Activated CD4-positive, alpha-beta T cell treated with anti-CD3 and anti-CD28 coated beads, Interleukin-2, Interleukin-6, amounts not matched to agents 100 ng/mL and 50 ng/mL, durations not matched to agents 16 hours and 8 hours (primary cell): Measurements from ENCODE around the gene CCDC33.

Source experiments
- DNase-seq: peaks from one replicate; pipeline ENCODE4 v3.0.0-alpha.2; 2020

Gene CCDC33

DNA sequence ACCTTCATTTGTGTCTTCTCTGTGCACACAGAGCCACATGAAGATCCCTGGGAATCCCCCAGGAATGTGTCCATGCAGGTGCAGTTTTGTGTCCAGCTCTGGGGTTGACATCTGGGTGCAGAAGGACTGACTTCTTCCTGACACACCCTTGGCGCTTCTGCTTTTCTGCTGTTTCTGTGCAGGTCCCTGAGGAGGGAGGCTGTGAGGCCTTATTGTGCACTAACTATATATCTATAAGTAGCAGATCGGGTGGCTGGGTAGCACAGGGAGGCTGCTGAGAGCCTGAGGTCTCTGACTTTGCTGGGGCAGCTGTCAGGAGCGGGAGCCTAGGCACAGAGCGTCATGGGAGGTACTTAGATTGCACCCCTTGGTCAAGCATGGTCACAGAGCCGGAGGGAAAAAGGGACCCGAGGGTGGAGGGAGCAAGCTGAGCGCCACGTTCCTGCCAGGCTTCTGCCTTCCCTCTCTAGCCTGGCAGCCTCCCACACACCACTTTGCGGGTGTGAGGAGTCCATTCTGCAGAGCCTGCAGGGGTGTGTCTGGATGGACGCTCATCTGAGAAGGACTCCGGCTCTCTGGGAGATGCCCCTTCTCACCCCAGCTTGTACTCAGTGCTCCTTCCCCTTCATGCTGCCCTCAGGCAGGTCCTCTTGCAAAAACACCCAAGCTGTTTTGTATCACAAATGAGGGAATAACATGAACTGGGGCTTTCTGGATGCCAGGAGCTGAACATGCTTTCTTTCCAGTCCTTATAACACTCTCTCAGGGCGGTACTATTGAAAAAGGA lies 23.9 kb downstream of the CCDC33 start:
- no peak for DNase-seq

DNA sequence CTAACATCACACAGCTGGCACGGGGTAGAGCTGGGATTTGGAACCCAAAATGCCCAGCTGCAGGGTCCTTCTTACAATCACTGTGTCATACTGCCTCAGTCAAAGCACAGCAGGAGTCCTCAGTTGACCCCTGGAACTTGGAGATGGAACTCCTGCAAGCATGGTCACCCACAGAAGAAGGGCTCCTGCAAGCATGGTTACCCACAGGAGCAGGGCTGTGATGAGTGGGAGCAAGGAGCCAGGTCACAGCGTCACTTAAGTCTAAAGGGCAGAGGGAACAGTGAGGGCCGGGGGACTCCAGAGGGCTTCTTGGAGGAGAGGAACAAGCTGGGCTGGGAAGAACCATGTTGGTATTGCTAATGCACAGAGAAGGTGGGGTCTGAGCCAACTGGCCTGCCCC lies 24.9 kb downstream of the CCDC33 start:
- DNase-seq, result no peak

DNA sequence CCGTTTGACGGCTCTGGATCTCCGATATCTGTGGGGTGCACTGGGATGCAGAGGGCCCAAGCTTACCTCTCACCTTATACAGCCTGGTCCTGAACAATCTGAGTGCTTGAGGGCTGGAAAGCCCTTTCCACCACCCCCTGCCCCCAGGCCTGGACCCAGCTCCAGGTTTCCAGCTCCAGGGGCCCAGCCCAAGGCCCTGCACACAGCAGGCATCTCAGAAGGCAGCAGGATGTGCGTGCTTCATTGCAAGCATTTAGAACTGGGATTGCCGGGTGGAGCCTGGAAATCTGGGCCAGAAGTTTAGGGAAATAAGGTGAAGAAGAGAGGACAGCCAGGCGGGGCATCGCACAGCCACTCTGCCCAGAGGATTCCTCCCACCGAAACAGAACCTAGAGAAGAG lies 25.6 kb downstream of the CCDC33 start:
- DNase-seq, result no peak

DNA sequence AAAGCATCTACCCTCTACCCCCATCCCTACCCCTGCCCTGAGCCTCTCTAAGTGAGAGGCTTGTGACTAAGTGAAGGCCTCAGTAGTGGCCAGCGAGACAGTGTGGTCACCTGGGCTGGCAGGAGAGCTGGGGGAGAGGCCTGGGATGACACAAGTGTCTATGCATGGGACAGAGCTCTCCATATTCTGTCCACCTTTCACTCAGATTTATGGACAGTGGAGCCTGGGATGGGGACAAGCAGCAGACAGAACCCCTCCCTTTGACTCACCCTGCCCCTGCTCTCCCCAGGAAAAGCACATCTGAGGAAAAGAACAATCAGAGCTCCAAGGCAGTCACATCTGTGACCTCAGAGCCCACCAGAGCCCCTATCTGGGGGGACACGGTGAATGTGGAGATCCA lies 26.0 kb downstream of the CCDC33 start:
- no peak for DNase-seq

DNA sequence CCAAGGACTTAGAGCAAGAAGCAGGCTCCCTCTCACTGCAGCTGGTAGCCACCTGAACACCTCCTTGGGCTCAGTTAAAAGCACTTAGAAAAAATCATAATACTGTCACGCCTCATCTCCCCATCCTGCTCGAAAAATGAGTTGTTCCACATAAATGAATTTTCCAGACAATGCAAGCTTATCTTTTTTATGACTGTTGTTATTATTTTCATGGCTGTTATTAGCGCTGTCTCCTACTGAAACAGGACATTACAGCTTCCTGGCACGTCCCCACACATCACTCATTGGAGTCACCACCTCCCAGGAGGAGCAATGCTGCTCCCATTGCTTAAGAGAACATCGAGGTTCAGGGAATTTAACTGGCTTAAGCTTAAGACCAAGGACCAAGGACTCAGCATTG lies 26.5 kb downstream of the CCDC33 start:
- DNase-seq, result no peak

DNA sequence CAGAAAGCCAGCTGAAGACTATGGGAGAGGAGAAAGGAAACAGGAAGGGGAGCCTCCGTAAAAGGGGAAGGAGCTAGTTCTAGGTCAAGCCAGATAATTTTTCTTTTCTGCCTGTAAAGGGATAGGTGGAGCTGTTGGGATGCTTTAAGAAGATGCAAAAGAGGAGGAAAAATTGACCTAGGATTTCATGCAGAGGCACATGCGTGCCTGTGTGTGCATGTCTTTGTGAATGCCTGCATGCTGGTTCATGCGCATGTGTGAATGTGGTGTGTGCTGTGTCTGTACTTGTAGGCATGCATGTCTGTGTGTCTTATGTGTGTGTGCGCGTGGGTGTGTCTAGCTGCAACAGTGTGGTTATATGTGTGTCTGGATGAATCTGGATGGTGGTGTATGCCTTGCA lies 27.3 kb downstream of the CCDC33 start:
- no peak for DNase-seq

DNA sequence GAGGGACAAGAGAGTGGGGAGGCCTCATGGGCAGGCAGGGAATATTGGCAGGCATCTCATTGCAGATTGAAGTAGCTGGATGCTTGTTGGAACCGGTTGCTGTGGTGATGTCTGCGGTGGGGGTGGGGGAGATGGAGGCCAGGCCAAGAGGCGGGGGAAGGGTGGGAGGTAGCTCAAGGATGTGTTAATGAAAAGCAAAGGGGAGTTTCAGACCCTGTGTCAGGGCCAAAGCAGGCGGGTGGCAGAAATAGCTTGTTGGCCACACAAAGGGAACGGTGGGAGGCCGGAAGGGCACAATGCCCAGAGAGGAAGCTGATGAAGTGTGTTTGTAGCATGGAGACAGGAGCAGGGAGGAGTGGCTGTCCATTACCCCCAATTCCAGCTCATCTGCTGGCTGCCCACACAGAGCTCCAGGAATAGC lies 28.0 kb downstream of the CCDC33 start:
- DNase-seq, result no peak

DNA sequence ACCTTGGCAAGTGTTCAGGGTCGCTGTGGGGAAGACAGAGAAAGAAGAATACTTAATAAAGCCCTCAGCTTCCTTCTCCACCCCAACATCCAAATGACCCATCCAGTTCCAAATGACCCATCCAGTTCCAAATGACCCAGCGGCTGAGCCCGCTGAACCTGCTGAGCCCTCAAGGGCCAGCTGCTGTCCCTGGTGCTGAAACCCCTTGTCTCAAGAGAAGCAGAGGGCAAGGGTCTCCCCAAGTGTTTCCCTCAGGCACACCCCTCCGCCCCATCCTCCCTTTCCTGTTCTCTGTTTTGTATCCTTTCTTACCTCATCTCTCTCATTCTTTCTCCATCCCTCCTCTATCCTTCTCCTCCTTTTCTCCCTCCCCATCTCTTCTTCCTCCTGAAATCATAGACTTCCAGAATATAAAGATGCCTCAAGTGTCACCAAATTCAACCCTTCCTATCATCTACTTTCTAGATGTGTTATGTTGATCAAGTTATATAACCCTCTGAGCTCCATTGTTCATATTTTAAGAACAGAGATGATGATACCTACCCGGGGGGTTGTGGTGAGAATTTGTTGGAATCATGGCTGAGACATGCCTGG lies 29.0 kb downstream of the CCDC33 start:
- no peak for DNase-seq

DNA sequence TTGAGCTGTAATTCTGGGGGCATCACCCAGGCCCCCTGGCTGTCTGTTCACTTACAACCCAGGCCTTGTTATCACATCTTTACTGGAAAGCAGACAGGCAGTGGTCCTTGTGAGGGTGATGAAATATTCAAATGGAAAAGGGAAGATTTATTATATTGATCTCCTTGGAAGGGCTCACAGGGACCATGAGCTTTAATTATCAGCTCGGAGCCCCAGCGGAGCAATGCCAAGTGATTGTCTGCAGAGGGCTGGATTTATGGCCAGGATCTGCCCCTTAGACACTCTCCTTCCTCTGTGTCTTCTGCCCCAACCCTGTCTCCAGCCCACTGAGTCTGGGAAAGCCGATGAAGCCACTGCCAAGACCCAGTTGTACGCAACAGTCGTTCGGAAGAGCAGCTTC lies 31.9 kb downstream of the CCDC33 start:
- no peak for DNase-seq

DNA sequence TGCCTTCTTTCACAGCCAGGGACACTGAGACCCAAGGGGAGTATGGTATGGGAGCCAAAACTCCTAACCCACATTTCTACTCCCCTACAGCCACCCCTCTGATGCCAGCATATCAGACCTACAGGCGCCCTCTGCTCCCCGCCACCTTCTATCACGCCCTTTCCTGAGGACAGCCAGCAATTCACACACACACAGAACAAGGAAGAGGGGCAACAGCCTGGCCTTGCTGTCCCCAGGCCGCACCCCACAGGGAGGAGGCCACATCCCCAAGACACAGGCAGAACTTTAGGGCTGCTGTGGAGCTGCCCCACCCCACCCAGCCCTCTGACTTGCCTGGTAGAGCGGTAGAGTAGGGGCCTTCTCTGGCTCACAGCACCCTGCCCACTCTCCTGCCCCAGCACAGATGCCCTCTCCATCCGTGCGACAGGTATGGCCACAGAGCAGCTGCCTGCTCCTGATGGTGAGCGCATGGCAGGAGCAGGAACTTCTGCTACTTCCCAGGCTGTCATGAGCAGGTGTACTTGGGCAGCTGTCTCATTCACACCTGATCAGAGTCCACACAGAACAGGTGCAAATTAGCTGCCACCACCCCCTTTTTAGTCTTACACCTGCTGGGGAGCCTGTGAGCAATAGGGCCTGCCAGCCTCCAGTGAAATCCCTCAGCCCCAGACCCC lies 33.4 kb downstream of the CCDC33 start:
- no peak for DNase-seq

DNA sequence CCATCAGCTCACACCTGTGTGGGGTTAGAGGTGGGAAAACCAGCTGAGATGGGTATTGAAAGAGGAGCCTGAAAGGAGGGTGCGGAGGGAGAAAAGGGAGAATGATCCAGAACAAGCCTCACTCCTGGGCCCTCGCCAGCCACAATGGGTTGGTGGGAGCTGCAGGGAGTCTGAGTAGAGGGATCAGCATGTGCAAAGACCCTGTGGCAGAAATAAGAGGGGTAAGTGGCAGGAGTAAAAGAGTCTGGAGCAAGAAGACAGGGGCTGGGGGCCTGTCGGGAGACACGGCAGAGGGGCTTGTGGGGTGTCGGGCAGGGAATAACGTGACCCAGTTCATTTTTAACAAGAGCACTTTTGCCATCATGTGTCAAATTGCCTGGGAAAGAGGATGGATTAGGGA lies 34.0 kb downstream of the CCDC33 start:
- DNase-seq, result no peak

DNA sequence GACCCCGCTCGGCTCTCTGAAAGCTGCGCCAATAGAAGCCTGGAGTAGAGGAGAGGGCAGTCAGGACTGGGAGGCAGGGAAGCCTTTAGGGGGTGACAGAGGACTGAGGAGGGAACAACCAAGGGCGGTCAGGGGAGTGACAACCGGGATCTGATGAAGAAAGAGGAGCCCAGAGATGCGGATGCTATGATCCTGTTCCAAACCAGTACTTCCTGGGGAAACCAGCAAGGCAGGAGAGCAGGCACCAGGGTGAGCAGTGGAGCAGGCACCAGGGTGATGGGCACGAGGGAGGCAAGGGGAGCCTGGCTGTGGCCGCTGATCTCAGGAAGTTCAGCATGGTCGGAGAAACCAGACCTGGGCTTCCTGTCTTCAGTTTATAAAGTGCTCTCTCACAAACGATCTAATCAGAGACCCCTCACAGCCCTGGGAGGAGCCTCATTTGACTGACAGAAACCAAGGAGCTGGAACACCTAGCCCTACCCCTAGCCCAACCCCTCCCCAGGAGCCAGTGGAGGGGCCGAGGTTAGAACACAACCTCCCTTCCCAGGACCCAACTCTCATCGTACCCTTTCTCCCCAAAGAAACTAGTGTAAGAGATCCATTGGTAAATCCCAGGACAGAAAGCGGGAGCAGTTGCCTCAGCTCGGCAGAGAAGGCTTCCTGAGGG lies 34.9 kb downstream of the CCDC33 start:
- no peak for DNase-seq

DNA sequence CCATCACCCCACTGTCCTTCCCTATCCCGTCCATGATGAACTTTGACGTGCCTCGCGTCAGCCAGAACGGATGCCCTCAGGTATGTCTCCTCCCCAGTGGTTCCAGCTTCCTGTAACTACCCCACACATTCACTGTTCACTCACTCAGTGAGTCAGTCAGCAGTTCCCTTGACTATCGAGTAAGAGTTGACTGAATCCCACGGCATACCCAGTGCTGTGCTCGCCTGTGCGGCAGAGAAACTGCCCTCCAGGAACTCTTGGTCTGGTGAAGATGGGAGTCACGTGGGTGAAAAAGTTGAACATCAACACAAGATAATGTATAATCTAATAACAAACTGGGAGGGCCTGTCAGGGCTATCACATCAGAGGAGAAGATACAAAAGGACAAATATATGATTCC lies 36.7 kb downstream of the CCDC33 start:
- no peak for DNase-seq

DNA sequence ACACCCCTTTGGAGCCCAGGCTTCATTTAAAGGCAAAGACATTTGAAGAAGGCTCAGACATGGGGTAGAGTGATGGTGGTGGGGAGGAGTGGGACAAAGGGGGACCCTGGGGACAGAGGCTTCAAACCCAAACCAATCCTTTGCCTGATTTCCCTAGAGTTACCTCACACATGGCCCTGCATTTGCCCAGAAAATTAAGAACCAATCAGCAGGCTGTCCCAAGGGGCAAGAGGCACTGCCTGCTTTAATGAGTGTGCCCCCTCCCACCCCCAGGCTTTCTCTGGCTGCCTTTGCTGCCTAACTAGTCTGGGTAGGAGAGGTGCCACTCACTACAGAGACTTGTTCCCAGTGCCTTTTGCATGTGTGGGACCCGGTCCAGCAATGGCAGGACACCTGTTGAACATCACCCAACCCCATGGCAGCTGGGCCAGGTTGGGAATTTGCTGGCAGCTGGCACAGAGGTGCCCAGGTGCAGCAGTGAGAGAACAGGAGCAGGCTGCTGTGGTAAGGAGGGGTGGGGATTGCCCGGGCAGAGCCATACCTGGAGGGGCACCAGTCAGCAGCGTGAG lies 38.4 kb downstream of the CCDC33 start:
- no peak for DNase-seq

DNA sequence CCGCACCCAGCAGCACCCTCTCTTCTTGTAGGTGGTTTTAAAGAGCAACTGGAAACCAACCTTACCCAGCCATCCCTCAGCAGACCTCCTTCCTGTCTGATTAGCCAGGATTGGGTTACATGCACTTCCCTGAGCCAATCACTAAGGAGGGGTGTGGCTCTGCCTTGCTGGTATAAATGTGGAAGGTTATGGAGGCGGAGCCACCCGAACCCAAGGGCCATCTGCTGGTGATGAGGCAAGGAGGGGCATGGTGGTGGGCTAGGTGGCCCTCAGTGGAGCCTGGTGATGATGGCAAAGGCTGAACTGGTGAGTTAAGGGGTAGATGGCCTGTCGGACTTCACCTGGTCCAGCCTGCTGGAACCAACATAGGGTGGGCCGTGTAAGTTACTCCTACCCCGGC lies 39.8 kb downstream of the CCDC33 start:
- DNase-seq, result peak; percentile 20

DNA sequence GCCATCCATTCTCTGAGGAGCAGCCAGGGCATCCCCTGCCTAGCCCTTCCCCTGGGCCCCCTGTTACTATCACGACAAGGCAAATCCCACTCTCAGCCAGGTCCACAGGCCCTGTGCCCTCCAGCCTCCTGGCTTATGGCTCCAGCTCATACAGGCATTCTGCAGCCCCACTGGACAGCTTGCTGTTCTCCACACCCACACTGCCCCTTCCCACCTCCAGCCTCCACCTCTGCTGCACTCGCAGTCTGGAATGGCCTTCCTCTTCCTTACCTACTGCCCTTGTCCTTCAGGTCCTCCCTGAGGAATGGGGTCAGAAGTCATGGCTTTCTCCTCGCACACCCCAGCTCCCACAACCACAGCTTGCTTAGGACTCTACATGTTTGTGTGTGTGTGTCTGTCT lies 40.4 kb downstream of the CCDC33 start:
- DNase-seq, result no peak

DNA sequence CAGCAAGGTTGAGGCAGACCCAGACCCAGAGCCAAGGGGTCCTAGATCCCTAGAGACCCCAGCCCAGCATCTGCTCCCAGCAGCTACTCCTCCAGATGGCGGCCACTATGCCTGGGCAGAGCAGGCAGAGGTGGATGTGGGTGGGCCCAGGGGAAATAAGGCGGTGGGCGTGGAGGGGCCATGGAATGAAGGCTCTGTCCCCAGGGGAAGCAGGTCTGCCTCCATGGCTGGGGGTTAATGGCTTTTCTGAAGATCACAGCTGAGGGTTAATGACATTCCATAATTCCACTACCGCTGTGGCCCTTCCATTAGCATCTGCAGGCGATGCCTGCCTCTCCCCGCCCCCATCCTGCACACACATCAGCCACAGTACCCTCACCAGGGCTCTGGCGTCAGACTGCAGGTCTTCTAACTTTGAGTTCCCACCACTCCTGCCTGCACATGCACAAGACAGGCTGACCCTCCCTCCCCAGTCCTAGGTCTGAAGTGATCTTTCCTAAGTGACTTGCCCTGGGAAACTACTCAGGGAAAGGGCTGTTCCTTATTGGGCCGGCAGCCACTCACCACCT lies 41.2 kb downstream of the CCDC33 start:
- no peak for DNase-seq

DNA sequence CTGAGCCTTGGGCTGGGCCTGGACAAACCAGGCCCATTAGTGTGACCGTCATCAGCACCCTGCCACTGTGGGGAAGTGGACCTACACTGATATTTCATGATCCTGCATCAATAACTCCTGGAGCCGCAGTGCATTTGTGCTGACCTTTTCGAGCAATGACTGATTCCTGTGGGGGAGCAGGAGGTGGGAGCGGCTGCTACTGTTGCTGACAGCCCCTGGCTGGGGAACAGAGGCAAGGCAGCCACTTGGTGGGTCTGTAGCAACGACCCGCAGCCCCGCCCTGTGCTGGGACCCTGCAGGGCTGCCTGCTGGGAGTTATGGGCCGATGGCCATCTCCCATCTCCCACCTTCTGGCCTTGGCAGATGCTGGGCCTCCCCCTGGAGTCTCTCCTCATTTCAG lies 42.1 kb downstream of the CCDC33 start:
- no peak for DNase-seq

DNA sequence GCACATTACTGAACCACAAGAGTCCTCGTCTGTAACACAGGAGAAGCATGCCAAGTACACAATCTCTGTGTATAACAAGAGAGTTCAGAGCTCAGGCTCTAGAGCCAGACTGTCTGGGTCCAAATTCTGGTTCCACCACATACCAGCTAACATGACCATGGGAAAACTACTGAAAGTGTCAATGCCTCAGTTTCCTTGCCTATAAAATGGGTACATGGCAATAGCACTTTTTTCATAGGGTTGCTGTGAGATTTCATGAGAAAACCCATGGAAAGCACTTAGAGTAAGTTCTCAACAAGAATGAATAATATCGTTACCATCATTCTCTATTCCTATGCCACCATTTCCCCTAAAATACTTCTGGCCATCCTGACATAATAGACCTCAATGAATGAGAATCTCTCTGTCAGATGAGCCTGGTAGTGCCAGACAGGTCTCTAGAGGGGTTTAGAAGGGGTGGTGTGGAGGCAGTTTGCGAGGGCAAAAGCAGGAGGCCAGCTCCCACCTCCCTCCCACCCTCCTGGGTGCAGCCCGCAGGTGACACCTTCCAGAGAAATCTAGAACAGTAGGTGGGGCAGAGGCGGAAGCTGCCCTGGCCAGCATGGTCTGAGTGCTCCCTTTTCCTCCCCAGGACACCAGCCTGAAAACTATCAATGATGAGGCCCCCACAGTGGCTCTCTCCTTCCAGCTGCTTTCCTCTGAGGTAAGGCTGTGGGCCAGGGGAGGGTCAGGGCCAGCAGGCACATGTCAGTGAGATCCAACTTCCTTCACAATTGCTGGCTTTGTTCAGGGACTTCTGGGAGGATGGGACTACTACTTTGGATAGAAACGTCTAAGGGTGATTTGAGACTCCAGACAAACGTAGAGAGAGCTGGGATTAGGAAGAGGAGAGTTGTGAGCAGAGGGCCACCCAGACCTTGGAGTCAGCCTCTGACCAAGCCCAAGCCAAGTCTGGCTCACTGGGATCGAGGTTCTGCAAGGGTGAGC lies 45.3 kb downstream of the CCDC33 start:
- no peak for DNase-seq

DNA sequence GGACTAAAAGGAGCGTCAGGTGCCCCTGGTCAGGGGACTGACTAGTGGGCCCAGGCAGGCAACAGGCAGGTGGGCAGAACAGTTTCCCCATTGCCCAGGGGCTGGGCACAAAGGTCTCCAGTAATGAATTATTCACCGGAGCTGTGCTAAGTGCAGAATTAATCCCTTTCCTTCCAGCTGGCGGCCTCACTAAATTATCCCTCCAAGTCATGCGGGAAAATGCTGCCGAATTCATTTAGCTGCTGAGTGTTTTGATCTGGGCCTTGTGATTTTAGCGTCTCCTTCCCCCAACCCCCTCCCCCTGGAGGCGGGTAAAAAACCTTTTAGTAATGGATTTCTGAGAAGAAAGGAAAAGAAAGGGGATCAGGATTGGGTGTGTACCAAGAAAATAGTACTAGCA lies 47.2 kb downstream of the CCDC33 start:
- no peak for DNase-seq

DNA sequence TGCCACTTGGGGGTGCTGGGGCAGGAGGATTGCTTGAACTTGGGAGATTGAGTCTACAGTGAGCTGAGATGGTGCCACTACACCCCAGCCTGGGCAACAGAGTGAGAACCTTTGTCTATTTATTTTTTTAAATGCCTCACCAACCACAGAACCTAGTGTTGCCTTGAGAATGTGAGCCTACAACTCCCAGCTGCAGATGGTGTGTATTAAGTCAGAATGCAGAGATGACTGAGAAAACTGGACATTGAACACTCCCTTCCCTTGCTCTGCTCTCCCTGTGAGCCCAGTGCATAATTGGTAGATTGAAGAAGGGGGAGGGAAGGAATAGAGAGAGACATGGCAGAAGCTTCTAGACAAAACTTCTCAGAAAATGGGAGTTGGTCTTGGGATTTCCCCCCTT lies 53.5 kb downstream of the CCDC33 start:
- DNase-seq, result no peak

DNA sequence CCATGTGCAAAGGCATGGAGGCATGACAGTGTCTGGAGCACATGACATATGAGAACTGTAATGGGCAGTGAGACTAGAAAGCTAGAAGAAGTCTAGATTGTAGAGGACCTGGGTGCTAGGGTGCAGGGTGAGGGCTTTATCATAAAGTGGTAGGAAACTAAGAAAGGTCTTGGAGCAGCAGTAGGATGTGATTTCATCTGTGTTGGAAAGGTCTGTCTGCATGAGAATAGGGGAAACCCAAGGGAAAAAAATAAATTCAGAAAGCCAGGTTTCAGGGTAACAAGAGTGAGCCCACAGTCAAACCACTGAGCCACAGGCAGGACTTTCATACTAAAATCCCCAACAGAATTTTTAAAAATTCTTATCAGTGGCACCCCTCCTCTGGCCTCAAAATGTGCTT lies 54.5 kb downstream of the CCDC33 start:
- DNase-seq, result no peak
